ENCODE results near the gene ARFGEF2. TPM values are rescaled to one million over a fixed set of nuclear protein-coding genes. Genes with fewer than 3 reads are reported as not detected.

The ARFGEF2 gene
- total RNA-seq, 1 donor from 2014 or later = 32.5 TPM

DNA sequence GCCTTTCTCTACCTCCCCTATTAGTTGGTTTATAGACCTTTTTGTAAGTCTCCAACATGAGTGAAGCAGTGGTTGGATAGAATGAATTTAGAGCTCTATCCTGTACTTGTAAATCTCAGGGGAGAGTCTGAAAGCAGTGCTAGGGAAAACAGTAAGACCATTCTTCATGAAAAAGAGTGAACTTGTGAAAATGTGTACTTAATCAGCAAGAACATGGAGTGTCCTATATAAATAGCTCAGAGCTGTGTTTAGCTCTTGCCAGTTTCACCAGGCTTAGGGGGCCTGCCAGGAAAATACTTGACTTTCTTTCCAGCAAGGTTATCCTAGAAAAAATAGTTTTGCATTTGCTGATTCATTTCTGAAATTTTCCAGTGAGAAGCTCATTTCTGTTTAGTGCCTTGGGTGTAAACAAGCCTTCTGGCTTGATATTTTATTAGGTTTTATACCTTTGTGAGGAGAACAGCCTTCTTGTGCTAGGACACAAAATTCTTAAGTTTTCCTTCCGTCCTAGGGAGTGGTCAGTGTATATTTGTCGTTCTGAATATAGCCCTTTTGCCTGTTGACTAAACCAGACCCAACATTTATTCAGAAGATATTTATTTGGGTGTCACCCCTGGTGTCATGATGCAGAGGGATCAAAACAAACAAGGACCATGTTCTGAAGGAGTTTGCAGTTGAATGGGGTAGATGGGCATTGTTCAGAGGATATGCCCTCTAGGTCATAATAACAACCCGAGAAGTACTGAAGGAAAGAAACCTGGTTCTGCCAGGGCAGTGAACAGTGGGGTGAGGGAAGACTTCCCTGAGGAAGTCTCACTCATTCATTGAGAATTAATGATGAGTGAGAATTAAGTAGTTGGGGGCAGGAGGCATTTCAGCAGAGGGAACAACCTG, 7.6 kb downstream of the ARFGEF2 start:
- Mint-ChIP-seq H3K27me3 (ENCODE audit: unreplicated experiment) (no peaks in the 10 kb centered on the region), H3K4me1 (ENCODE audit: unreplicated experiment) (peaks cover 21% of the 10 kb centered on the region), H3K36me3 (ENCODE audit: unreplicated experiment) (peaks cover 5% of the 10 kb centered on the region), H3K9me3 (ENCODE audit: unreplicated experiment) (no peaks in the 10 kb centered on the region), H3K27ac (ENCODE audit: unreplicated experiment) (no peak overlapping the region), H3K4me3 (ENCODE audit: unreplicated experiment) (peak overlapping the region; percentile 52)
- TF ChIP-seq, protein P1, sequence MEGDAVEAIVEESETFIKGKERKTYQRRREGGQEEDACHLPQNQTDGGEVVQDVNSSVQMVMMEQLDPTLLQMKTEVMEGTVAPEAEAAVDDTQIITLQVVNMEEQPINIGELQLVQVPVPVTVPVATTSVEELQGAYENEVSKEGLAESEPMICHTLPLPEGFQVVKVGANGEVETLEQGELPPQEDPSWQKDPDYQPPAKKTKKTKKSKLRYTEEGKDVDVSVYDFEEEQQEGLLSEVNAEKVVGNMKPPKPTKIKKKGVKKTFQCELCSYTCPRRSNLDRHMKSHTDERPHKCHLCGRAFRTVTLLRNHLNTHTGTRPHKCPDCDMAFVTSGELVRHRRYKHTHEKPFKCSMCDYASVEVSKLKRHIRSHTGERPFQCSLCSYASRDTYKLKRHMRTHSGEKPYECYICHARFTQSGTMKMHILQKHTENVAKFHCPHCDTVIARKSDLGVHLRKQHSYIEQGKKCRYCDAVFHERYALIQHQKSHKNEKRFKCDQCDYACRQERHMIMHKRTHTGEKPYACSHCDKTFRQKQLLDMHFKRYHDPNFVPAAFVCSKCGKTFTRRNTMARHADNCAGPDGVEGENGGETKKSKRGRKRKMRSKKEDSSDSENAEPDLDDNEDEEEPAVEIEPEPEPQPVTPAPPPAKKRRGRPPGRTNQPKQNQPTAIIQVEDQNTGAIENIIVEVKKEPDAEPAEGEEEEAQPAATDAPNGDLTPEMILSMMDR (IDR thresholded peaks at IDR 0.05) = no peak
- no peak for DNase-seq (ENCODE audit: extremely low spot score, unreplicated experiment)

DNA sequence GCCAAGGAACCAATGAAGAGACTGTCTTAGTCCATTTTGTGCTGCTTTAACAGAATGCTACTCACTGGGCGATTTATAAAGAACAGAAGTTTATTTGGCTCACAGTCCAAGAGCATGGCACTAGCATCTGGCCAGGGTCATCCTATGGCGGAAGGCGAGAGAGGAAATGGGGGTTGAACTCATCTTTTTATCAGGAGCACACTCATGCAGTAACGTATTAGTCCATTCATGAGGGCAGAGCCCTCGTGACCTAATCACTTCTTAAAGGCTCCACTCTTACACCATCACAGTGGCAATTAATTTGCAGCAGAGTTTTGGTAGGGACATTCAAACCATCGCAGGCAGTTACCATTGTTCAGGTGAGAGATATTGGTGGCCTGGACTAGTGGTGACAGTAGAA, 8.5 kb downstream of the ARFGEF2 start:
- peaks cover 5% of the 10 kb centered on the region for H3K36me3 Mint-ChIP-seq (ENCODE audit: unreplicated experiment)
- H3K4me1 Mint-ChIP-seq (ENCODE audit: unreplicated experiment) = peaks cover 27% of the 10 kb centered on the region
- no peak for DNase-seq (ENCODE audit: extremely low spot score, unreplicated experiment)
- TF ChIP-seq, protein P1 (IDR thresholded peaks at IDR 0.05) = no peak
- no peak overlapping the region for H3K27ac Mint-ChIP-seq (ENCODE audit: unreplicated experiment)
- no peak overlapping the region for H3K4me3 Mint-ChIP-seq (ENCODE audit: unreplicated experiment)
- H3K9me3 Mint-ChIP-seq (ENCODE audit: unreplicated experiment) = no peaks in the 10 kb centered on the region
- H3K27me3 Mint-ChIP-seq (ENCODE audit: unreplicated experiment) = no peaks in the 10 kb centered on the region

DNA sequence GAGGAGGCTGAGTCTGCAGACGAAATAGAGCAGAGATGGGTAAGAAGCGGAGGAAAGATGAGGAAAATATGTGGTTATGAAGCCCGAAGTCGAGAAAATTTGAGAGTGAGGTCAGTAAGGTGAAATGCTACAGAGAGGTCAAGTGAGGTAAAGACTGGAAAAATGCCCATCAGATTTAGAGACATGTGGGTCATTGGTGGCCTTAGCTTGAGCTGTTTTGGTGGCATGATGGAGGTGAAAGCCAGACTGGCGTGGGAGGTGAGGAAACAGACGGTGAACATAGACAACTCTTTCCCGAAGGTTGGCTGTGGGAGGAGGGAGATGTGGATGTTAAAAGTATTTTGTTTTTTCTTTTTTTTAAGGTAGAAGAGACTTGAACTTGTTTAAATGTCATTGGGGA, 9.4 kb downstream of the ARFGEF2 start:
- no peaks in the 10 kb centered on the region for H3K27me3 Mint-ChIP-seq (ENCODE audit: unreplicated experiment)
- TF ChIP-seq, protein P1 (IDR thresholded peaks at IDR 0.05) = no peak
- H3K9me3 Mint-ChIP-seq (ENCODE audit: unreplicated experiment) = no peaks in the 10 kb centered on the region
- no peak overlapping the region for H3K4me3 Mint-ChIP-seq (ENCODE audit: unreplicated experiment)
- H3K27ac Mint-ChIP-seq (ENCODE audit: unreplicated experiment) = no peak overlapping the region
- H3K4me1 Mint-ChIP-seq (ENCODE audit: unreplicated experiment) = peaks cover 27% of the 10 kb centered on the region
- no peak for DNase-seq (ENCODE audit: extremely low spot score, unreplicated experiment)
- H3K36me3 Mint-ChIP-seq (ENCODE audit: unreplicated experiment) = peaks cover 5% of the 10 kb centered on the region

DNA sequence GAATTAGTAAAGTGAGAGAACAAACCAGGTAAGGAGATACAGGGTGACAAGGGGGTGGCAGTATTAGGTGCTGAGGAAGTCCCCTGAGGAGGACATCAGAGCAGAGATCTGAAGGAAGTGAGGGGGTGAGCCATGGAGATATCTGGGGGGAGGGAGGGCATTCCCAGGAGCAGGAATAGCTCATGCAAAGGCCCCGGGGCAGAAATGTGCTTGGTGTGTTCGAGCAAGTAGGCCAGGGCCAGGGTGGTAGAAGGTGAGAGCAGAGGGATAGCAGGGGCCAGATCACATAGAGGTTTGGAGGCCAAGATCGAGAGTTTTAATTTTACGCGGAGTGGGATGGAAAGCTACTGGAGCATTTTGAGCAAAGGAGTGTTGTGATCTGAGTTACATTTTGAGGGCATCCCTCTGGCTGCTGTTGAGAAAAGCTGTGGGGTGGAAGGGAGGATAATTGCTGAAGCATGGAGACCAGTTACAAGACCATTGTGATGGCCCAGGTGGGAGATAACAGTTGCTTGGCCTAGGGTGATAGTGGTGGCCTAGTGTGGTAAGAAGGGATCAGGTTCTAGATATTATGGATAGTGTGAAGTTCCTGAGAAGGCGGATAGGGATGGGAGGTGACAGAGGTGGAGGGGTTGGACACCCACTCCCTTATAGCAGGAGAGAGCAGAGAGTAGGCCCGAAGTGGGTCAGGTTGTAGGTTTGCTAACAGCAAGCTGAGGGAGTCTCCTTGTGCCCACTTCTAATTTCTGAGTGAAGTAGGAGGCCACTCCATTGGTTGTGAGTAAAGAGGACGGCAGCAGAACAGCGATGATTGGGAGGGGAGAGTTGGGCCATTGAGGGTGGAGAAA, 10.2 kb downstream of the ARFGEF2 start:
- no peaks in the 10 kb centered on the region for H3K9me3 Mint-ChIP-seq (ENCODE audit: unreplicated experiment)
- H3K36me3 Mint-ChIP-seq (ENCODE audit: unreplicated experiment) = peaks cover 7% of the 10 kb centered on the region
- no peak for DNase-seq (ENCODE audit: extremely low spot score, unreplicated experiment)
- no peak overlapping the region for H3K27ac Mint-ChIP-seq (ENCODE audit: unreplicated experiment)
- no peaks in the 10 kb centered on the region for H3K27me3 Mint-ChIP-seq (ENCODE audit: unreplicated experiment)
- peaks cover 21% of the 10 kb centered on the region for H3K4me1 Mint-ChIP-seq (ENCODE audit: unreplicated experiment)
- TF ChIP-seq, protein P1 (IDR thresholded peaks at IDR 0.05) = no peak
- H3K4me3 Mint-ChIP-seq (ENCODE audit: unreplicated experiment) = no peak overlapping the region

All from osteocyte (in vitro differentiated cells).